AG04450 (cell line): ENCODE measurements around the gene ZNF358. TPM values are rescaled to one million over a fixed set of nuclear protein-coding genes. Genes with fewer than 3 reads are reported as not detected.

Experiments used
- CTCF ChIA-PET: fragments of 300-600, 350-600 bp; formaldehyde crosslinking; extraction: SDS; loops from one replicate; lab custom pipeline; 2022; ENCODE audit warnings: antibody characterized with exemption, inconsistent platforms; lab: Charles Lee
- POLR2A ChIA-PET: fragments of 350-600 bp; formaldehyde crosslinking; extraction: SDS; loops from one replicate; lab custom pipeline; 2021; ENCODE audit warnings: antibody characterized with exemption, inconsistent platforms; lab: Yijun Ruan, JAX
- DNase-seq: peaks from one replicate; pipeline ENCODE4 v3.0.0-alpha.2; 2011; ENCODE audit warnings: low read depth, low spot score
- H3K27ac ChIP-seq: one replicate; pipeline ENCODE4 v1.5.1; 2012; ENCODE audit warnings: low read depth, low read length, control low read depth
- H3K27me3 ChIP-seq: one replicate; pipeline ENCODE4 v1.6.0; 2012; ENCODE audit warnings: low read length; ENCODE audit not compliant: control insufficient read depth, insufficient read depth
- H3K4me3 ChIP-seq: 2 replicates; pipeline ENCODE4 v1.5.1; 2011; ENCODE audit warnings: mild to moderate bottlenecking, low read depth, low read length, control low read depth
- H3K9me3 ChIP-seq: 2 replicates; pipeline ENCODE4 v1.5.1; 2012; ENCODE audit warnings: low read length; ENCODE audit not compliant: control insufficient read depth, insufficient read depth
- CTCF ChIP-seq: IDR thresholded peaks from 2 replicates; pipeline ENCODE4 v1.5.1; 2011; ENCODE audit warnings: low read depth, low read length, control low read depth, inconsistent platforms
- polyA plus RNA-seq: library from polyadenylated mRNA; depleted of rRNA; stranded (reverse); fragments of >200 nt; gene quantifications from 2 replicates; pipeline ENCODE4 v1.2.3, GENCODE V29; 2011

Gene ZNF358
- polyA plus RNA-seq, 1 experiment, result 20.7 TPM

GRCh38 chr19:7480970-7481255 is 35.0 kb upstream of the ZNF358 start:
- CTCF ChIA-PET, result no interaction called here
- H3K9me3 ChIP-seq, result peaks cover 11% of the 10 kb centered on the region
- TF ChIP-seq CTCF, result no peak
- POLR2A ChIA-PET, result no interaction called here
- no peak for DNase-seq
- no peak overlapping the region for H3K4me3 ChIP-seq
- no peak overlapping the region for H3K27ac ChIP-seq
- H3K27me3 ChIP-seq, result peaks cover 6% of the 10 kb centered on the region

GRCh38 chr19:7482584-7483439 is 33.1 kb upstream of the ZNF358 start:
- ChIA-PET POLR2A (no interaction called here), CTCF (no interaction called here)
- peaks cover 11% of the 10 kb centered on the region for H3K9me3 ChIP-seq
- no peak overlapping the region for H3K4me3 ChIP-seq
- no peak for TF ChIP-seq CTCF
- no peak for DNase-seq
- peaks cover 6% of the 10 kb centered on the region for H3K27me3 ChIP-seq
- no peak overlapping the region for H3K27ac ChIP-seq

DNA sequence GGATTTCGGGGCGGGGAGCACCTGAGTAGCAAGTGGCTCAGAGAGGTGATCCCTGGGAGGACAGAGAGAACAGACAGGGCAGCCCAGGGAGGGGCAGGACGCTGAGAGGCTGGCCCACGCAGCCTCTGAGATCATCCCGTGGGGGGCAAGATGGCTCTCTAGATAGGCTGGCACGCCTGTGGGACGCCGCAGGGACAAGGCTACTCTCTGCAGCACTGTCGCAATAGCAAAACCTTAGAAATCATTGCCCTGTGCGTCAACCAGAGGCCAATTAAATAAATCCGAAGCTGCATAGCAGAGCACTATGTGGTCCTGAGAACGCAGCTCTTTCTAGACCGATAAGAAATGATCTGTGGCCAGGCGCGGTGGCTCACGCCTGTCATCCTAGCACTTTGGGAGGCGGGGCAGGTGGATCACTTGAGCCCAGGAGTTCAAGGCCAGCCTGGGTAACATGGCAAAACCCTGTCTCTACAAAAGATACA is 32.1 kb upstream of the ZNF358 start:
- DNase-seq, result no peak
- ChIA-PET POLR2A (no interaction called here), CTCF (interaction anchor here (1.0 kb wide), 1 partner anchor 1097 kb away, joined by 3 read pairs; no protein-coding TSS in a partner anchor)
- Histone ChIP-seq H3K4me3 (no peak overlapping the region), H3K9me3 (peaks cover 11% of the 10 kb centered on the region), H3K27me3 (peaks cover 6% of the 10 kb centered on the region), H3K27ac (no peak overlapping the region)
- TF ChIP-seq CTCF, result no peak

DNA sequence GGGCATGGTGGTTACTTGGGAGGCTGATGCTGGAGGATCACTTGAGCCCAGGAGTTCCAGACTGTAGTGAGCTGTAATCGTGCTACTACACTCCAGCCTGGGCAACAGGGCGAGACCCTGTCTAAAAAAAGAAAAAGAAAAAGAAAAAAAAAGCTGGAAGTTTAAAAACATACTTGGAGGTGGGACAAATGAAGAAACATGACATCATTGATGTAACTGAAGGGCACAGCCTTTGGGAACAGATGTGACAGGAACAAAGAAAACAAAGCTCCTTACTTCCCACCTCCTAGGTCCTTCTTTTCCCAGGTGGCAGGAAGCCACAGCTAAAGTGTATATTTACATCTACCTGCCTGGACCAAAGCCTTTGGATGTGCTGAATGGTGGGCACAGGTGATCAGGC is 29.0 kb upstream of the ZNF358 start:
- peaks cover 2% of the 10 kb centered on the region for H3K27me3 ChIP-seq
- no peak overlapping the region for H3K27ac ChIP-seq
- ChIA-PET CTCF (no interaction called here), POLR2A (no interaction called here)
- no peak for DNase-seq
- no peak overlapping the region for H3K4me3 ChIP-seq
- peaks cover 6% of the 10 kb centered on the region; the same call in 1 of the 2 replicates for H3K9me3 ChIP-seq
- TF ChIP-seq CTCF, result no peak

GRCh38 chr19:7488736-7489353 is 27.1 kb upstream of the ZNF358 start, which contains the start of gene PEX11G:
TSS of gene PEX11G (minus strand) at chr19:7489035. CDS start at chr19:7489010, 25 bp downstream.
- TF ChIP-seq CTCF, result no peak
- Histone ChIP-seq H3K9me3 (no peaks in the 10 kb centered on the region), H3K27me3 (peaks cover 2% of the 10 kb centered on the region), H3K4me3 (peak within 1 kb of the TSS; percentile 73), H3K27ac (peak within 1 kb of the TSS; percentile 58)
- ChIA-PET POLR2A (no interaction called here), CTCF (no interaction called here)
- peak; percentile 38 for DNase-seq
